HG03103 (cell line): ENCODE results near the gene SIKE1.
"Not testable (repeated sequence)": the region's sequence is repeated elsewhere in the genome, so short reads cannot be mapped to it uniquely, and the experiment has no call there.

Experiments
- ATAC-seq: cut with Tn5 transposase; IDR thresholded peaks from one replicate; pipeline ENCODE4 v1.9.1; 2021; ENCODE audit warnings: low read depth; ENCODE audit not compliant: unreplicated experiment

SIKE1 gene

GRCh38 chr1:114780344-114781226 lies at the start of gene SIKE1:
Gene SIKE1 (minus strand): TSS chr1:114780685. CDS start chr1:114780607, 78 bp downstream.
- ATAC-seq: peak; percentile 99

- ATAC-seq: not testable (repeated sequence)
Observed at GRCh38 chr1:114830075-114830474, 49.6 kb upstream of the SIKE1 start.

- ATAC-seq: no peak
Observed at GRCh38 chr1:114828251-114828650, 47.8 kb upstream of the SIKE1 start.

- no peak for ATAC-seq
Observed at GRCh38 chr1:114821978-114822377, 41.5 kb upstream of the SIKE1 start.

GRCh38 chr1:114820392-114820791 lies 39.9 kb upstream of the SIKE1 start:
- ATAC-seq: no peak

- ATAC-seq: no peak
Observed at GRCh38 chr1:114819869-114820268, 39.4 kb upstream of the SIKE1 start.

GRCh38 chr1:114804449-114804848 lies 24.0 kb upstream of the SIKE1 start:
- ATAC-seq: not testable (repeated sequence)

GRCh38 chr1:114803001-114803400 lies 22.5 kb upstream of the SIKE1 start:
- ATAC-seq: no peak

- no peak for ATAC-seq
Observed at GRCh38 chr1:114794038-114794437, 13.6 kb upstream of the SIKE1 start.

GRCh38 chr1:114790581-114790980 lies 10.1 kb upstream of the SIKE1 start:
- ATAC-seq: not testable (repeated sequence)

GRCh38 chr1:114786440-114786839 lies 6.0 kb upstream of the SIKE1 start:
- not testable (repeated sequence) for ATAC-seq

GRCh38 chr1:114782476-114782875 lies 2.0 kb upstream of the SIKE1 start:
- no peak for ATAC-seq

- ATAC-seq: no peak
Observed at GRCh38 chr1:114779722-114780121, 763 bp downstream of the SIKE1 start.

GRCh38 chr1:114776726-114777125 lies 3.8 kb downstream of the SIKE1 start:
- not testable (repeated sequence) for ATAC-seq

GRCh38 chr1:114771992-114772391 lies 8.5 kb downstream of the SIKE1 start:
- ATAC-seq: no peak

- ATAC-seq: no peak
Observed at GRCh38 chr1:114770989-114771388, 9.5 kb downstream of the SIKE1 start.

- no peak for ATAC-seq
Observed at GRCh38 chr1:114764689-114765088, 15.8 kb downstream of the SIKE1 start.

- ATAC-seq: no peak
Observed at GRCh38 chr1:114758256-114758832, 22.1 kb downstream of the SIKE1 start.

- ATAC-seq: peak; percentile 86
Observed at GRCh38 chr1:114757455-114758255, 22.8 kb downstream of the SIKE1 start, which contains the start of gene CSDE1. Gene CSDE1 (minus strand): TSS chr1:114757984. CDS start chr1:114739890, 18,094 bp downstream.

- ATAC-seq: no peak
Observed at GRCh38 chr1:114756949-114757454, 23.5 kb downstream of the SIKE1 start.
